ENCODE results near the gene PSMA5. TPM values are rescaled to one million over a fixed set of nuclear protein-coding genes. Genes with fewer than 3 reads are reported as not detected.

Gene PSMA5
- total and polyA plus RNA-seq, 9 donors = 19.4 to 52.0 (median 38.1) TPM

DNA sequence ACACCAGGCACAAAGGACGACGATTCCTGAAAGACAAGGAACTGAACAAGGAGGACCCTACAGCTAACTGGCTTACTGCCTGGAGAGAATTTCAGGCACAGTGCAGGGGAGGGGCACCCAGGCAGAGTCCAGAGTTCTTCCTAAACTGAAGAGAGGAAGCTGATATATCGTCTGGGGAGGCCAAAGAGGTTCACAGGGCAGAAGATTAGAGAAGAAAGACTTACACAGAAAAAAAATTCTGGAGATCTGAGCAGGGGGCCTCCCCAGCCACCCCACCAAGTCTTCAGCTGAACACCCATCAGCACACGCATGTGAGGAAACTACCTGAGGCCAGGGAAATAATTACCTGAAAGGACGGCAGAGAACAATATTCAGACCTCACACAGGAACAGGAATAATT, 53.1 kb downstream of the PSMA5 start:
- intact Hi-C loops (cut with DNase I) = no loop called here
- DNase-seq = no peak
- no peak overlapping the region for H3K4me3 ChIP-seq
- no peak overlapping the region for H3K27ac ChIP-seq
- H3K27me3 ChIP-seq = no peaks in the 10 kb centered on the region
- TF ChIP-seq POLR2A (IDR thresholded peaks at IDR 0.05) (no peak), EP300 (IDR thresholded peaks at IDR 0.05) (no peak)
- TF ChIP-seq, protein P1, sequence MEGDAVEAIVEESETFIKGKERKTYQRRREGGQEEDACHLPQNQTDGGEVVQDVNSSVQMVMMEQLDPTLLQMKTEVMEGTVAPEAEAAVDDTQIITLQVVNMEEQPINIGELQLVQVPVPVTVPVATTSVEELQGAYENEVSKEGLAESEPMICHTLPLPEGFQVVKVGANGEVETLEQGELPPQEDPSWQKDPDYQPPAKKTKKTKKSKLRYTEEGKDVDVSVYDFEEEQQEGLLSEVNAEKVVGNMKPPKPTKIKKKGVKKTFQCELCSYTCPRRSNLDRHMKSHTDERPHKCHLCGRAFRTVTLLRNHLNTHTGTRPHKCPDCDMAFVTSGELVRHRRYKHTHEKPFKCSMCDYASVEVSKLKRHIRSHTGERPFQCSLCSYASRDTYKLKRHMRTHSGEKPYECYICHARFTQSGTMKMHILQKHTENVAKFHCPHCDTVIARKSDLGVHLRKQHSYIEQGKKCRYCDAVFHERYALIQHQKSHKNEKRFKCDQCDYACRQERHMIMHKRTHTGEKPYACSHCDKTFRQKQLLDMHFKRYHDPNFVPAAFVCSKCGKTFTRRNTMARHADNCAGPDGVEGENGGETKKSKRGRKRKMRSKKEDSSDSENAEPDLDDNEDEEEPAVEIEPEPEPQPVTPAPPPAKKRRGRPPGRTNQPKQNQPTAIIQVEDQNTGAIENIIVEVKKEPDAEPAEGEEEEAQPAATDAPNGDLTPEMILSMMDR (IDR thresholded peaks at IDR 0.05) = no peak
- no peaks in the 10 kb centered on the region for H3K9me3 ChIP-seq
- H3K36me3 ChIP-seq = no peaks in the 10 kb centered on the region
- whole genome bisulfite sequencing, 3 donors = 49 to 54% (median 53%) methylated on average over 5 of the region's 5 CpGs
- no peaks in the 10 kb centered on the region for H3K4me1 ChIP-seq (ENCODE audit: insufficient read depth)

DNA sequence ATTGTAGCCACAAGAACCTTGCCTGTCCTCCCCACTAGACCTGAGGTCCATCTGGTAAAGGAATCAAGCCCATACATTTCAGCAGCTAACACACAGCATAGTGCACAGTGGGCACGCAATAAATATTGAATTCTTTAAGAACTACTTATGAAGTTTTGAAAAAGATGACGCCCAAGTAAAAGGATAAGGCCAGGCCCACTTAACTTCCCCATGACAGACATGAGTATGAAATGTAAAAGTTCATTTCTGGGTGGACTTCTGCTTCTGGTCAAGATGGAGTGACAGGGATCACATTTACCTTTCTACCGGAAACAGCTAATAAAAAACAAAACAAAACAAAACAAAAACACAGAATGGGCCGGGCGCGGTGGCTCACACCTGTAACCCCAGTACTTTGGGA, 54.0 kb downstream of the PSMA5 start:
- WGBS, 3 donors = 92 to 97% (median 95%) methylated on average over 6 of the region's 6 CpGs
- Histone ChIP-seq H3K27me3 (no peaks in the 10 kb centered on the region), H3K4me1 (ENCODE audit: insufficient read depth) (no peaks in the 10 kb centered on the region), H3K27ac (no peak overlapping the region), H3K9me3 (no peaks in the 10 kb centered on the region), H3K36me3 (no peaks in the 10 kb centered on the region), H3K4me3 (no peak overlapping the region)
- DNase-seq = no peak
- intact Hi-C loops (cut with DNase I) = no loop called here
- no peak for TF ChIP-seq POLR2A (IDR thresholded peaks at IDR 0.05)

DNA sequence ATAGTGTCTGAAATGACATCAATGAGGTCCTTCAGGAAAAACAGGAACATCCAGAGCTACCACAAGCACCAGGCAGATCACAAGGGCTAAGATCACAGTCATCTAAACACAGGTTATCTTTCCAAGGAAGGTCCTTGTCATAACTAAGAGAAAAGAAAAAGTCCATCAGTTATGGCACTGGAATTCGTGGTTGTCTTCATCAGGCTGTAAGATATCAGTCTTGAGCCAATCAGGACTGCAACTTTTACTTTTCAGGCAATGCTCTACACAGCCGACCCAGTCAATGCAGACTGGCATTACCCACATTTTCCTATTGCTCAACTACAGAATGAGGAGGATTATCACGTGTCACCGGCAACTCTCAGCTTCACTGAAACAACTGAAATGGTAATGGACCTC, 54.9 kb downstream of the PSMA5 start:
- intact Hi-C loops (cut with DNase I) = no loop called here
- no peaks in the 10 kb centered on the region for H3K4me1 ChIP-seq (ENCODE audit: insufficient read depth)
- H3K36me3 ChIP-seq = no peaks in the 10 kb centered on the region
- H3K27ac ChIP-seq = peak overlapping the region in 1 of 2 donors; percentile 10
- no peaks in the 10 kb centered on the region for H3K9me3 ChIP-seq
- no peak for DNase-seq
- no peaks in the 10 kb centered on the region for H3K27me3 ChIP-seq
- WGBS, 3 donors = 60 to 73% (median 61%) methylated on average over 4 of the region's 4 CpGs
- no peak overlapping the region for H3K4me3 ChIP-seq
- TF ChIP-seq, protein P1 (IDR thresholded peaks at IDR 0.05) = no peak
- TF ChIP-seq POLR2A (IDR thresholded peaks at IDR 0.05) (no peak), EP300 (IDR thresholded peaks at IDR 0.05) (no peak)

DNA sequence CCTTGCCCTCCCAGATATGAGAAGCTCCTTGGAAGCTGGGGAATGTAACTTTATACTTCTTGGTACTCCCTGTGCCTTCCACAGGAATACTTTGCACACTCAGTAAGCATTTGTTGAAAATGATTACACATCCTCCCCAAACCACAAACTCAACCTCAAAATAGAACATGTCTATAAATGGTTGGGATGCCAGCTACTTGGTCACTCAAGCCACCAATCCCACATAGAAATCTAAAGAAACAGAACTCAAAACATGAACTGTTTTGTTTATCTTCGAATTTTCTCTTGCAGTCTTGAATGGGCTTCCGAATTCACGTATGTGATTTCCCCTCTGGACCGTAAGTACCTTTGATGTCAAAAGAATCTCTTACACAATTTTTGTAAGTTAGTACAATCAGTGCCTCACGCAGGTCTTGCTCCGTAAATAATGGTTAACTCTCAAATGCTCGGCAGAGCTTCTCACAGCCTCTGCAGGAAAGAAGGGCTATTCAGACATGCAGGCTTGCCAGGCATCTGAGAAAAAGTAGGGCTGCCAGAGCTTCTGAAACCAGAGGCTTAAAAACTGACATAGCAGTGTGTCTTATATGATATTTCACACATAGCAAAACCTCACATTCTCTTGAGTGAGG, 55.4 kb downstream of the PSMA5 start:
- no peak for DNase-seq
- H3K9me3 ChIP-seq = no peaks in the 10 kb centered on the region
- no peaks in the 10 kb centered on the region for H3K36me3 ChIP-seq
- intact Hi-C loops (cut with DNase I) = no loop called here
- H3K27ac ChIP-seq = peak overlapping the region in 1 of 2 donors; percentile 10
- H3K4me3 ChIP-seq = no peak overlapping the region
- H3K27me3 ChIP-seq = no peaks in the 10 kb centered on the region
- TF ChIP-seq EP300 (IDR thresholded peaks at IDR 0.05) = no peak
- TF ChIP-seq, protein P1 (IDR thresholded peaks at IDR 0.05) = no peak
- no peak for TF ChIP-seq POLR2A (IDR thresholded peaks at IDR 0.05)
- WGBS, 3 donors = 5 to 11% (median 9%) methylated on average over 7 of the region's 7 CpGs
- H3K4me1 ChIP-seq (ENCODE audit: insufficient read depth) = no peaks in the 10 kb centered on the region

DNA sequence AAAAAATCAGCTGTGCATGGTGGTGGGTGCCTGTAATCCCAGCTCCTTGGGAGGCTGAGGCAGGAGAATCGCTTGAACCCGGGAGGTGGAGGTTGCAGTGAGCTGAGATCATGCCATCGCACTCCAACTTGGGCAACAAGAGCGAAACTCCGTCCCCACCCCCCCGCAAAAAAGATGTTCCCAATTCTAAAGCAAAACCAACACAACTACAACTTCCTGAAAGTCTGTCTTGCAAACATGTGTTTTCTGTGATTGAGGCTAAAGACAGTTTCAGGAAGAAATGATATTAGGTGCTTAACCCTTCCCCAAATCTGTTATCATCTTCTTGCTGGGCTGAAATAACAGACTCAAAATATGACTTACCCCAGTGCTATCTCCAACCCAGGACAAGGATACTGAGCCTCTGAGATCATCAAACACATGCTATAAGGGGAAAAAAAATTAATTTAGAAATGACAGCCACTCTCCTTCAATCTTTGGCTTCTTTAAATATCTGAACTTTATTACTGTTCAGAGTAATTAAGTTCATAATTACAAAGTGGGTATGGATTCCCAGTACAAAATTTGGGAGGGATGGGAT, 57.0 kb downstream of the PSMA5 start:
- no peaks in the 10 kb centered on the region for H3K4me1 ChIP-seq (ENCODE audit: insufficient read depth)
- no peak overlapping the region for H3K27ac ChIP-seq
- no peak for DNase-seq
- H3K36me3 ChIP-seq = no peaks in the 10 kb centered on the region
- H3K27me3 ChIP-seq = no peaks in the 10 kb centered on the region
- 90 to 98% (median 91%) methylated on average over 6 of the region's 6 CpGs for WGBS, 3 donors
- no peaks in the 10 kb centered on the region for H3K9me3 ChIP-seq
- no peak overlapping the region for H3K4me3 ChIP-seq
- intact Hi-C loops (cut with DNase I) = no loop called here
- TF ChIP-seq, protein P1 (IDR thresholded peaks at IDR 0.05) = no peak
- TF ChIP-seq EP300 (IDR thresholded peaks at IDR 0.05) (no peak), POLR2A (IDR thresholded peaks at IDR 0.05) (no peak)
